GM19468 (cell line): ENCODE measurements around the gene BLMH.

Source experiments
- ATAC-seq: cut with Tn5 transposase; IDR thresholded peaks from one replicate; pipeline ENCODE4 v1.9.1; 2021; ENCODE audit warnings: mild to moderate bottlenecking, moderate library complexity, moderate number of reproducible peaks; ENCODE audit not compliant: unreplicated experiment; ENCODE audit errors: extremely low read depth

BLMH gene

DNA sequence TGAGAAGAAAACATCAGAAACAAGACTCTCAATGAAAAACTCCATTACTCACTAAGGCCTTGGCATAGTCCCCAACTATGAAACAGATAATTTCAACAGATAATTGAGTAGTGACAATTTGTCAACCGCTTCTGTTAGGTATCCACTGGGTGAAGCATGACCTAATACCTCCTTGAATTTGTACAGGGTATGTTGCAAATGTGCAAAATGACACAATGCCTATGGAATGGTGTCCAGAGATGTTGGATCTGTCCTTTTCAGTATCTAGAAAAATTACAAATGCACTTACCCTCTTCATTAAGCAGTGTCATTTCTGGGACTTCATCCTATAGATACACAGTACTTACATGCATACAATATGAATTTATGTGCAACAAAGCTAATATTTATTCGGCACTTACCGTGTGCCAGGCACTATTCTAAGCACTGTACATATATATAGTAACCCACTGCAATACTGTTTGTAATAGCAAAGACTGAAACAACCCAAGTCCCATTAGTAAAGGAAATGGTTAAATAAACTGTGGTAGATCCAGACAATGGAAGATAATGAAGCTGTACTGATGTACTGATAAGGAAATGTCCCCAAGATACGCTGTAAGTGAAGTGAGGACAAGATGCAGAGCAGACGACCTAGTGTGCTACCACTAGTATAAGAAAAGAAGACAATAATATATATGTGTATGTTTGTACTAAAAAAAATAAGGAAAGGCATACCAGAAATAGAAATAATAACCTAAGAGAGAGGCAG is 34.8 kb downstream of the BLMH start:
- ATAC-seq = no peak

- ATAC-seq = no peak
These were observed 37.6 kb downstream of the BLMH start for GRCh38 chr17:30254150-30254549.

DNA sequence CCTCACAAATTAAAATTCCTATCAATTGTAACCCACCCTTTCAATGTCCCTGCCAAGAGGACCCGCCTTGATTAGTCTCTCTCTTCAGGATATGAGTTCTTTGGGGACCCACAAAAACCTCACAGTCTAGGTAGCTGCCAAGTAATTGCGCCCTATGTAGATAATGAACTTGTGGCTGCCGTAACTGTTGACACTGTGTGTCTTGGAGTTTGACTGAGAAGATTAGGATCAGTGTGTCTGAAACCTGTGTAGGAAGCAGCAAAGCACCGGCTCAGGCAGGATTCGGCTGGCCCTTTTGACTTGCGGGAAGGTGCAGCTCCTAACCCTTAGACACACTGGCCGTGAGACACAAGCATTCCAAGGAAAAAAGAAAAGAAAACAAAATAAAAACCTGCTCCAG is 38.4 kb downstream of the BLMH start:
- no peak for ATAC-seq

DNA sequence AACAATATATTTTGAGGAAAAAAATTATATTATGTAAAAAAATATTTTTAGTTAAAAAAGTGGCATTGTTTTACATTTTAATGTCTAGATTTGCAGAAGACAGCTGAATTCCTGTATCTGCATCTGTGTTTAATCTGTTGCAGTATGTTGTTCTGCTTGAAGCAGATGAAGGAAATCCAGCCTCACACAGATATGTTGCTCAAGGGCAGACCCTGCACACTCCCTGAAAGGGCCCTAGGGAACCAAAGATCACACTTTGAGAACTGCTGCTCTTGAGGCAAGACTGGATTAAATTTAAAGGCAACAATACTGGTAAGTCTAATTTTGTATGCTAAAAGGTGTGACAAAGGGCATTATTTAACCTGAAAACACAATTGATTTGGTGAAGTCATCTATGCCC is 39.8 kb downstream of the BLMH start:
- ATAC-seq = no peak

- ATAC-seq = no peak
These were observed 42.3 kb downstream of the BLMH start for GRCh38 chr17:30249460-30249859.

- no peak for ATAC-seq
These were observed 43.0 kb downstream of the BLMH start for GRCh38 chr17:30248786-30249185.

- ATAC-seq = no peak
These were observed 45.3 kb downstream of the BLMH start for GRCh38 chr17:30246460-30246859.

DNA sequence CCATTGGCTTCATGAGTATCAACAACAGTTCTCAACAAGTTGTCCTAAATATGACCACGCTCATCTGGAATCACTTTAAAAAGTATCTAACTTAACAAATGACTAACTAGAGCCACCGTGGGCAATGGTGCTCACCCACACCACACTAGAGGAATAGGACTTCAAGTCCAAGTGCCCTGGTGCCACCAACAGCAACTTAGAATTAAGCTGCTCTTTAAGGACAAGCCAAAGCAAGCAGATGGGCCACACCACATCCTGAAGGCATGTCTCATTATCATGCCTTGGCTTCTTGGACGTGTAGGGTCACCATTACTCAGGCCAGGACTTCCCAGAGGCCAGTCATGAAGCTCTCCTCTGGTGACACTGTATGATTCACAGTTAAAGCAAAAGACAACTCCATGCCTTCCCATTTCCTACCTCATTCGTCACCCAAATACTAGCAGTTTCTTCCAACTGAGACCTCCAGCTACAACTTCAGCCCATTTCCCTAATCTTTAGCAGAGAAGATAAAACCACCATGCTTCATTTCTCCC is 46.8 kb downstream of the BLMH start:
- no peak for ATAC-seq

- no peak for ATAC-seq
These were observed 48.2 kb downstream of the BLMH start for GRCh38 chr17:30243568-30243967.

- no peak for ATAC-seq
These were observed 48.7 kb downstream of the BLMH start for GRCh38 chr17:30243002-30243401.

- no peak for ATAC-seq
These were observed 50.7 kb downstream of the BLMH start for GRCh38 chr17:30241051-30241450.

DNA sequence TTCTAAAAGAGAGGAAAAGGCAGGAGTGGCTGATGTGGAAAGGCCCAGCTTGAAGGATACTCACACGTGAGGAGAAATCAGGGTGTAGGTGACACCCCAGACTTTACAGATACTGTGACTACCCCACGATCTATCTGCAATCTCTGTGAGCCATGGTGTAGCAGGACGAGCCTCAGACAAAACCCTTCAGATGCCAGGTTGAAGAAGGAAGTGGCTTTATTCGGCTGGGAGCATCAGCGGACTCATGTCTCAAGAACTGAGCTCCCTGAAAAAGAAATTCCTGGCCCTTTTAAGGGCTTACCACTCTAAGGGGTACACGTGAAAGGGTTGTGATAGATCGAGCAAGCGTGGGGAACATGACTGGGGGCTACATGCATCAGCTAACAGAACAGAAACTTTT is 51.6 kb downstream of the BLMH start:
- no peak for ATAC-seq

DNA sequence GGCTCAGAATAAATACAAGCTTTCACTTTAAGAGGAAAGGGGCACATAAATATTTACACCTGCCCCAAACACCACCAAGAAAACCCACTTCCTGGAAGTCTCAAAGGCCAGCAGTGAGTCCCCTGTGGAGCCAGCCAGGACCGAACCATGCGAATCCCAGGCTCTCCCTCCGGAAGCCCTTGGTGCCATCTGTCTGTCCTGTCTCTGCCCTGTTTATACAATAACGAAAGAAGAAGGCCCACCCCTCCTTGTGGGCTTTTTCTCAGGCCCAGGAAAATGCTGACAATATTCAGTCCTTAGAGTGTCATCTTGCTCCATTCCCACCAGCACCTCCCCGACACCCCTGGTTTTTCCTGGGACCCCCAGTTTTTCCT is 52.7 kb downstream of the BLMH start:
- ATAC-seq = no peak

DNA sequence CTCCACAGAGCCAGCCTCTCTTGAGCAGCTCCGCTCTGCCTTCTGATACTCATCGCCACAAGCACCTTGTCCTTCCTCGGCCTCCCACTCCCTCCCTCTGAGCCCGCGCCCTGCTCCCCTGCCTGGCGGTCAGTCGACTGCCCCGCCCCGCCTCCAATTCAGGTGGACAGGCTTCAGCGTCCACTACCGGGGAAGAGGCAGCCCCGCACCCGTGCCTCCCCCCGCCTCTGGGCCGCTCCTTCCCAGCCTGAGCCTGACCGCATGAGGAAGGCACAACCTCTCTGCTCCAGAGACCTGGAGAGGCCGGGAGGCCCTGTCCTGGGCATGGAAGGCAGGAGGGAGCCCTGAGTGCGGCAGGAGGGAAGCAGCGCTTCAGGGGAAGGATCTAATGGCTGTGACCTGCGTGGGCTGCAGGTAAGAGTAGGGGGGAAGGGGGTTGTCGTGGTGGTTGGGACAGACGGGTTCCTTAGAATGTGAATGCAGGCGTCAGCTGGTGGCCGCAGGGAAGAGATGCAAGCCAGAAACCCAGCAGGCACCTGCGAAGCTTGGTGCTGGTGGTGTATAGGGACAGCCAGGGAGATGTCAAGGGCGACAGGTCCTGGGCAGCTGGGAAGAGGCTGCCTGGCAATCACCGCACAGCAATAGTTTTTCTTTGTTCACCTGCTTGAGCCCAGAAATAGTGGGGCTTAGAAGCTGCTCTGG is 53.2 kb downstream of the BLMH start:
- ATAC-seq = no peak

- ATAC-seq = no peak
These were observed 53.8 kb downstream of the BLMH start for GRCh38 chr17:30238003-30238344.

DNA sequence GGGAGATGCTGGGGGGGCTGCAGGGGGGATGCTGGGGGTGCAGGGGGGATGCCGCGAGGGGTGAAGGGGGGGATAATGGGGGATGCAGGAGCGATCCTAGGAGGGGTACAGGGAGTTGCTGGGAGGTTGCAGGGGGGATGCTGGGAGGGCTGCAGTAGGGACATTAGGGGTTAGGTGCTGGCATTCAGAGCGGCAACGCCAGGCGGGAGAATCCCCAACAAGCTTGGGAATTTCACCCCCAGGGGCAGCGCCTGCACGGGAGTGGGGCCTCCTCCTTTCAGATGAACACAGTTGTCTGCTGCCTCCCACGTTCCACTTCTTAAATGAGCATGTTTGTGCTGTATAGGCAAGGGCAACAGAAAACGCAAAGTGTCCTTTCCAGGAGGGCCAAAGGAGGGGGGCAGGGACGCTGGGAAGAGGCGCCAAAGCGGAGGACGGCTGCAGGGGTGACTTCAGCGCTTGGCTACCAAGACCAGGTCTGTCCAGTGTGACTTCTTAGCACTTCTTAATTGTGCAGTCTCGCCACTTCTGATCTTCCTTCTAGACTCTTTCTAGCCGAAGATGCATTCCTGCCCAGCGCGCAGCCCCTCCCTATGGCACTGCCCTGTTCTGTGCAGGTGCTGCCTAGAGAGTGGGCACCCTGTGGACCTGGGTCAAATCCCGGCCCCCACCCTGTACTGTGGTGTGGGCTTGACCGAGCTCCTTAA is 54.3 kb downstream of the BLMH start:
- ATAC-seq = no peak

GRCh38 chr17:30236766-30237165 is 55.0 kb downstream of the BLMH start:
- no peak for ATAC-seq

DNA sequence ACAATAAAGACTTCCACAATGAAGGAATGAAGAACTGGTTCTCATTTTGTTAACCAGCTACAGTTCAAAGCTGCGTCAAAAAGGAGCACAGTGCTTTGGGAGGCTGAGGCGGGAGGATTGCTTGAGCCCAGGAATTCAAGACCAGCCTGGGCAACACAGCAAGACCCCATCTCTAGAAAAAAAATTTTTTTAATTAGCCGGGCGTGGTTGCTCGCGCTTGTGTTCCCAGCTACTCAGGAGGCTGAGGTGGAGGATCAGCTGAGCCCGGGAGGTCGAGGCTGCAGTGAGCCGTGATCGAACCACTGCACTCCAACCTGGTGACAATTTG is 55.5 kb downstream of the BLMH start:
- ATAC-seq = no peak

- no peak for ATAC-seq
These were observed 56.1 kb downstream of the BLMH start, which contains the start of gene SLC6A4 for GRCh38 chr17:30235386-30236296. SLC6A4 (minus strand) TSS chr17:30235697; CDS start chr17:30221958, 13,739 bp downstream.

GRCh38 chr17:30234964-30235363 is 56.8 kb downstream of the BLMH start:
- ATAC-seq = no peak
